NCI-H2081 (cell line): ENCODE data around the gene HES1.
"Not testable (repeated sequence)": the region's sequence is repeated elsewhere in the genome, so short reads cannot be mapped to it uniquely, and the experiment has no call there.

Source experiments
- DNase-seq, 2 experiments: peaks; one replicate each; lab custom pipeline; 2025; lab: John Stamatoyannopoulos, UW

Gene HES1, protein sequence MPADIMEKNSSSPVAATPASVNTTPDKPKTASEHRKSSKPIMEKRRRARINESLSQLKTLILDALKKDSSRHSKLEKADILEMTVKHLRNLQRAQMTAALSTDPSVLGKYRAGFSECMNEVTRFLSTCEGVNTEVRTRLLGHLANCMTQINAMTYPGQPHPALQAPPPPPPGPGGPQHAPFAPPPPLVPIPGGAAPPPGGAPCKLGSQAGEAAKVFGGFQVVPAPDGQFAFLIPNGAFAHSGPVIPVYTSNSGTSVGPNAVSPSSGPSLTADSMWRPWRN

DNA sequence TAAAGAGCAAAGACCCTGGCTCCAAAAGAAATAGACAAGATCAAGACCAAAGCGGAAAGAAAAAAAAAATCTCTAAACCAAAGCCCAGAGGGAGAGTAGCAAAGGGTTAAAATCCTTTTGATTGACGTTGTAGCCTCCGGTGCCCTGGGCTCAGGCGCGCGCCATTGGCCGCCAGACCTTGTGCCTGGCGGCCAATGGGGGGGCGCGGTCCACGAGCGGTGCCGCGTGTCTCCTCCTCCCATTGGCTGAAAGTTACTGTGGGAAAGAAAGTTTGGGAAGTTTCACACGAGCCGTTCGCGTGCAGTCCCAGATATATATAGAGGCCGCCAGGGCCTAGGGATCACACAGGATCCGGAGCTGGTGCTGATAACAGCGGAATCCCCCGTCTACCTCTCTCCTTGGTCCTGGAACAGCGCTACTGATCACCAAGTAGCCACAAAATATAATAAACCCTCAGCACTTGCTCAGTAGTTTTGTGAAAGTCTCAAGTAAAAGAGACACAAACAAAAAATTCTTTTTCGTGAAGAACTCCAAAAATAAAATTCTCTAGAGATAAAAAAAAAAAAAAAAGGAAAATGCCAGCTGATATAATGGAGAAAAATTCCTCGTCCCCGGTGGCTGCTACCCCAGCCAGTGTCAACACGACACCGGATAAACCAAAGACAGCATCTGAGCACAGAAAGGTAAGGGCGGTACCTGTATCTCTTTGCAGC lies at the start of gene HES1:
HES1 (plus strand) TSS at position 343 of the 713 bp plus-strand sequence; CDS start at position 576, 233 bp downstream.
- DNase-seq = peak; percentile 83 to 92

DNA sequence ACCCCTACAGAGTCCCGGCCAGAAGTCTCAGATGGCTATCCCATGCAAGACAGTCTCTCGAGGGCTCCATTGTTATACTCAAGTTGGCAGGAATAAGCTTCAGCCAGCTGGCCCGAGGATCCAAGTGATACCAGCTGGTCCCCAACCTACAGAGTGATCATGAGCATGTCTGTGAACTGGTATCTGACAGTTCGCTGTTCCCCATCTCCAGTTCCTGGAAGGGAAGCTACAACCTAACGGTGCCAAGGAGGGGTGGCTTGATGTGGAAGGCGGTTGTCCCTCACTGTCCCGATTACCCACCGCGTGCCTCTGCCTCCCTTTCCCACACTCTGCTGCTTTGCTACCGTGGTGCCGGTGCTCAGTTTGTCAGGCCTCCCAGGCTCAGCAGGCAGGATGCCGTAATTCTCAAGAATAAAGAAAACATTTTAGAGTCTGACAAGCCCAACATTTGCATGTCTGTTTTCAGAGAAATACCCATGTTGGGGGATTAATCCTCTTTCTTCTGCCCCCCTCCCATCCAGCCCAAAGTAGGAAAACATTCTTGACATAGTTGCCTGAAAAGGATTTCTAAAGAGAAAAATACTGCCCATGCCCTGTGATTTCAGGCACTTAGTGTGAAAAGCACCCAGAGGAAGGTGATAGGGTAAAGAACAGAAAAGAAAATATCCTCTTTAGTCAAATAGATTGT lies 49.4 kb upstream of the HES1 start:
- DNase-seq = no peak

DNA sequence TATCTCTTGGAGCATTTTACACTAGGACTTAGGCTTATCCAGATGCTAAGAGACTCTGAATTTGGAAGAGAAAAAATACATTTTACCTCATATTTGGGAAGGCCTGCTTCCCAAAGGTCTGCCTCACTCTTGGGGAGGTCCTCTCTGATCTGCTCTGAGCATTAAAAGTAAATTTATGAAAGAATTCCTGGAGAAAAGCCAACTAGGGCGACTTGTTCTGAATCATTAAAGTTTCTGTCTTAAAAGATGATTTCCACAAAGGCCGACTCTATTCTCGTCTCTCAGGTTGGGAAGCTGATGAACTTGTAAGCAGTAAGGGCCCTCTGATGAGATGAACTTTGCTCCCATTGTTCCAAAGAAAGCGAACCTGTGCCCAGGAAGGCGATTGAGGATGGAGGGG lies 48.7 kb upstream of the HES1 start:
- DNase-seq = no peak

DNA sequence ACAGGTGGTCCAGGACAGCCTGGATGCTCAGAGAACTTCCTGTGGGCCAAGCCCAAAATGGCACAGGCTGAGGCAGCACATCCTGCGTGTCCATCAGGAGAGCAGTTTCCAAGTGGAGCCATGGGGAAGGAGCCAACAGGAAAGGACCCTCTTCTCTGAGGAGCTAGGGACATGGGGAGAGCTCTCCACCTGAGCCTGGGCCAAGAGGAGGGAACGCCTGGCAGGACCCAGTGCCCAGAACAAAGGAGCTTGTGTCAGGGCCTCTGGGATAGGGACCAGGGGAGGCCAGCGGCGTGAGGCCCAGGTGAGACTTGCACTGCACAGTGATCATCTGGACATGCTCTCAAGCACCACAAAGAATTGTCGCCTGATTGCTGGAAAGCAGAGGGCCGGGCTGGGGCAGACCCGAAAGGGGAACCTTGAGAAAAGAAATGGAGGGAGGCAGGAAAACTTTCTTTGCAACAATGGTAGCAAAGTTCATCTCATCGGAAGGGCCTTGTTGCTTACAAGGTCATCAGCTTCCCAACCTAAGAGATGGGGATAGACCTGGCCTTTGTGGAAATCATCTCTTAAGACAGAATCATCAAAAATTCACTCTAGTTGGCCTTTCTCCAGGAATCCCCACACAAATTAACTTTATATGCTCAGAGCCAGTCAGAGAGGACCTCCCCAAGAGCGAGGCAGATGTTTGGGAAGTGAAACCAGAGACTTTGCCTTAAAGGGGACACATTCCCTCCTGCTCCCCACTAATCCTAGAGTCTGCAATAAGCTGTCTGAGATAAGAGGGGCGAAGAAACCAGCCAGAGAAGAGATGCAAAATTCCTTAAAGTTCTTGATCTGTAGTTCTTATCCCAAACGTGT lies 47.7 kb upstream of the HES1 start:
- no peak for DNase-seq

DNA sequence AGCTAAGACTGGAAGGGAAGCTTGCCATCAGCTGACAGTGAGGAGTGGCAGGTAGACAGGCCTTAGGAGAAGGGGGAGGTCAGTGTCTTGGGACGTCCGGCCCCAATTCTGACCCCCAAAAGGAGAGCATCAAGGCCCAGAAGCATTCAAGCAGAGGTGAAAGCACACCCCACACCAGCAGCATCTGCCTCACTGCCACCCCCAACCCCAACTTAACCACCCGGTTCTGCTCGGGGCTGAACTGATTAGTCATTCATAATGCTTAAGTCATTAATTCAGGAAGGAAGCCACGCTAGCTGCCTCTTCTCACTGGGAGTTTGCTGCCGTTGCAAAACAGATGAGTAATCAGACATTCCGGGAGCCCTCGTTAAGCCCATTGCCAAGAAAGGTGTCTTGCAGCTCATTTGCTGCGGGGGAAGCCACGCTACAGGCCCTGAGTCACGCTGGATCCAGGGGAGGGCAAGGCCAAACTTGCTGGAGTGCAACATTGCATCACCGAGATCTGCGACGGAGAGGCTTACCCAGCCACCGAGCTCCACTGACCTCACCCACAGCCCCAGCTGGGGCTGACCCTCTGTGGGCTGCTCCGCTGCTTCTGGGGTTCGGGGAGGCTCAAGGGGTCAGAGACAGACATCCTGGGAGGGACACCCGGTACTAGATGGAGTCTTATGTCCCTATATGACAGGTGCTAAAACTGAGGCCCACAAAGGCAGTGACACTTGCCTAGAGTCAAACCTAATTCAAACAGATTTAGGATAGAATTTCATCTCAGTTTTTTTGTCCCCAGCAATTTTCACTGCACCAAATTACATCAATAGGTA lies 46.4 kb upstream of the HES1 start:
- DNase-seq = no peak

DNA sequence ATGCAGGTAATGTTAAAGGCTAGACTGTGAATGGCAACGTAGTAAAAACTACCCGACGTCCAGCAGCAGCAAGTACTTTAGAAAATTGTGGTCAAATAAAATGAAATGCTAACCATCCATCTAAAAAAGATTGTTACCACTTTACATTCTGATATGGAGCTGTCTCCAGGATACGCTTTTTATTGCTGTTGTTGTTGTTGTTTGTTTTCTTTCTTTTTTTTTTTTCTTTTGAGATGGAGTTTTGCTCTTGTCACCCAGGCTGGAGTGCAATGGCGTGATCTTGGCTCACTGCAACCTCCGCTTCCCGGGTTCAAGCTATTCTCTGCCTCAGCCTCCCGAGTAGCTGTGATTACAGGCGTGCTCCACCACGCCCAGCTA lies 45.8 kb upstream of the HES1 start:
- DNase-seq = not testable (repeated sequence)

DNA sequence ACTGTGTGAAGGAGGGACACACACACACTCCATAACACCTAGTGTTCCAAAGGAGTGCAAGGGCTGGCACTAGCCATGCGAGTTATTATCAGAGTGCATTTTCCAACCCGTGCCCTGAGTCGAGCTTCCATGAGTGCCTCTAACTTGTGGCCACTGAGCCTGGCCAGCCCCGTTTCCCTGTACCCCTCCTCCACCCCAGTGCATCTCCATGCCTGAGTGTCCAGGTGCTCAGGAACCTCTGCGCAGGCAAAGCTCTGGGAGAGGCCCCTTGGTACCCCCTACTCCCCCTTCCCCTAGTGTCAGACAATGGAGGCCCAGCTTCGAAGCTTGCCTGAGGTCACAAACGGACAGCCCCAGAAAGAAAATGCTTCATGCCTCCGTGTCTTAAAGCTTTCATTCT lies 45.2 kb upstream of the HES1 start:
- no peak for DNase-seq

DNA sequence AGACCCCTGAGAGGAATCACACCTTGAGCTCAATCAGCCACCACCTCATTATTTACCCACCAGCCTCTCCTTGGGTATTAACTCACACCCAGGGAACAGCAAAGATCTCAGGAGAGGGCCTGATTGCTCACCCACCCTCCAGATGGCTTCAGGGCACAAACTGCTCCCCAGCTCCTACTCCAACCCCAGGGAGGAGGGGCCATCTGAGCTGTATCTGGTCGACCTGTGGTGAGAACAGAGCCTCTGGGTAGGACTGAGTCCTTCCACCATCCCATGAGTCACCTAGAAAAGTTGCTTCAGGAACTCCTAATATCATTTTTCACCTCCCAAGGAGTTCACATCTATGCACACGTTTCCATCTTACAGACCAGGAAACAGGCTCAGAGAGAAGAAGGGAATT lies 44.8 kb upstream of the HES1 start:
- DNase-seq = no peak

DNA sequence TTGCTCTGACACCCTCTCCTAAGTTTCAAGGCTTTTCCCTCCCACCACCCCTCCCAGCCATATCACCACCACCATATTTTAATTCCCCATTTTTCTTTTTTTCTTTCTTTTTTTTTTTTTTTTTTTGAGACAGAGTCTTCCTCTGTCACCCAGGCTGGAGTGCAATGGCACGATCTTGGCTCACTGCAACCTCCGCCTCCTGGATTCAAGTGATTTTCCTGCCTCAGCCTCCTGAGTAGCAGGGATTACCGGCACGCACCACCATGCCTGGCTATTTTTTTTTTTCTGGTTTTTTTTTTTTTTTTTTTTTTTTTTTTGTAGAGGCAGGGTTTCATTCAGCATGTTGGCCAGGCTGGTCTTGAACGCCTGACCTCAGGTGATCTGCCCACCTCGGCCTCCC lies 44.1 kb upstream of the HES1 start:
- not testable (repeated sequence) for DNase-seq

DNA sequence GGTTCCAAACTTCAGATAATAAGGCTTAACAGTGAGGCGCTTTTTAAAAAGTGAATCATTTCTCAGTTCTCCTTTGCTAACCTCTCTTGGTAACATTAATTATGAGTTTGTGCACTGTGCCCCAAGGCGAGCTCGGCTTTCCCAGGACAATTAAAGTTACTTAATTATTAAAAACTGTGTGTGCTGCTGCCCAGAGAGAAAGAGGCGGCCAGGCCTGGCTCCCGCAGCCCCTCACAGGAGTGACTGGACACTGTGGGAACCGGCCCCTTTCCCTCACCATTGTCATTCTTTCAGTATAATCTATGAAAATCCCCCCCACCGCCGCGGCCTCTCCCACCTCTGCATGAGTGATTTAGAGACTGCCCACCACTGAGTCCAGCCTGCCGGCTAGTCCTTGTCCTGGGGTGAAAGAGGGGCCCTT lies 43.1 kb upstream of the HES1 start:
- no peak for DNase-seq

DNA sequence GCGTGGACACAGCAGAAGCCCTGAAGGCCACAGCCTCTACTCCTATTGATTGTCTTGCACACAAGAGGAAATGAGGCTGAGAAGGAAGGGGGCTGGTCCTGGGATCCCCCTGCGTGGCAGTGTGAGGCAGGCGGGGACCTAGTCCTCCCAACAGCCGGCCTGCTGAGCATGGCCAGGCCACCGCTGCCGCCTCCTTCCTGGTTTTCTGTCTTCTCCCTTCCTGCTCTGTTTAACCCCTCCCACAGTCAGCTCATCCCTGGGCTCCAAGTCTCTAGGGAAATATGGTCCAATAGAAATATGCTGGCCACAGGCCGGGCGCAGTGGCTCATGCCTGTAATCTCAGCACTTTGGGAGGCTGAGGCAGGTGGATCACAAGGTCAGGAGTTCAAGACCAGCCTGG lies 42.1 kb upstream of the HES1 start:
- DNase-seq = no peak

DNA sequence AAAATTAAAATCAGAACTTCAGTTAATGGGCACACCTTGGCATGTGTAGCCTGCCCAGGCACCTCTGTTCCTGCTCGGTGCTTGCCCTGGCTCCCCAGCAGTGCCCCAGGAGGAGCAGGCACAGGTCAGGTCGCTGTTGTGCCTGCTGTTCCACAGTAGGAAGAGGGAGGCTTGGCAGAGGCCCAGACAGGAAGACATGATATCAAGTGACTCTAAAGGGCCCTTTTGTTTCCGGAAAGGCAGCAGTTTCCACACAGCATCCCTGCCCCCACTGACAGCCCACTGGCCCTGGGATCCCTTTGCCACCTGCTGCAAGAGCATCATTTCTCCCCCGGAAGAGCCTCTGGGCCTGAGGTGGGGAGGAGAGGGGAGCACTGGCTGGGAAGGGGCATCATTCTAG lies 40.5 kb upstream of the HES1 start:
- peak; percentile 68 to 82 for DNase-seq

DNA sequence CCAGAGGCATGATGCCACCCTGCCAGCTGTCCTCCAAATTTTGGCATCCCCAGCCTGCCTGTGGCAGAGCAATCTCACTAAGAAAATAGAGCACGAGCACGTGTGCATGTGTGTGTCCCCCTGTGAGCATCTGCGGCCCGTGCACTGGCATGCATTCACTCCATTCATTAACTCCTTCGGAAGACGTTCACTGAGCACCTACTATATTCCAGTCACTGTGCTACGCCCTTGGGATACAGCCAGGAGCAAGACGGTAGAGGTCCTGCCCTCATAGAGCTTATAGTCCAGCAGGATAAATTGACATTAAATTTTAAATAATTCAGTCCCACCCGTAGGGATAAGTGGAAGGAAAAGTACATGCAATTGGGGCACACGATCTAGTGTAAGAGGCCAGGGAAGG lies 40.0 kb upstream of the HES1 start:
- no peak for DNase-seq

DNA sequence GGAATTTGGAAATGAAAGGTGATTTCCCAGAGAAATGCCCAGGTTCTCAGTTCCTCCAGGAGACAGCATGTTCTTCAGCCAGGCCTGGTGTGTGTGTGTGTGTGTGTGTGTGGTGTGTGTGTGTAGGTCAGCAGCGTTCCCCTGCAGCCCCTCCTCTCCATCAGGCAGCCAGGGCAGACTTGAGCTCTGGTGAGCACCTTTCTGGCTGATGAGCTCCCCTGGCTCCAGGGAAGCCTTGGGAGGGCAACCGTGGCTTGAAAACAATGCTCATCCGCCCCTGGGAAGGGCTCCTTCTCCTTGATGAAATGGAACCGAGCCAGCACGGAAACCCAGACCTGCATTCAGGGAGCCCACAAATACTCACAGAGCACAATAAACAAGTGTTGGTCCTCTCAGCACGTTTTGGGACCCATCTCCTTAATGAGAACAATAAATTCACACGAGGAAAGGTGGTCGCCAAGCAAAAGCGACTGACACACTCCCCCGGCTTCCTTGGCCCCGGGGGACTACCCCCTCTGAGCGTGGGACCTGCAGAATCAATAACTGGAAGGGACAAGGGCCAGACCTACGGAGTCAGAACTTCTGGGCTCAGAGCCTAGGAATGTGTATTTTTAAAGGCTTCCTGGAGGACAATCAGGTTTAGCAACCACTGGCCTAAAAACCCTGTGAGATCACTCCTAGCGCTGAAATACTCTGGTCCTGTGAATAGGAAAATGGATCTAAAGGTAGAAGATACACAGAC lies 38.6 kb upstream of the HES1 start:
- no peak for DNase-seq

DNA sequence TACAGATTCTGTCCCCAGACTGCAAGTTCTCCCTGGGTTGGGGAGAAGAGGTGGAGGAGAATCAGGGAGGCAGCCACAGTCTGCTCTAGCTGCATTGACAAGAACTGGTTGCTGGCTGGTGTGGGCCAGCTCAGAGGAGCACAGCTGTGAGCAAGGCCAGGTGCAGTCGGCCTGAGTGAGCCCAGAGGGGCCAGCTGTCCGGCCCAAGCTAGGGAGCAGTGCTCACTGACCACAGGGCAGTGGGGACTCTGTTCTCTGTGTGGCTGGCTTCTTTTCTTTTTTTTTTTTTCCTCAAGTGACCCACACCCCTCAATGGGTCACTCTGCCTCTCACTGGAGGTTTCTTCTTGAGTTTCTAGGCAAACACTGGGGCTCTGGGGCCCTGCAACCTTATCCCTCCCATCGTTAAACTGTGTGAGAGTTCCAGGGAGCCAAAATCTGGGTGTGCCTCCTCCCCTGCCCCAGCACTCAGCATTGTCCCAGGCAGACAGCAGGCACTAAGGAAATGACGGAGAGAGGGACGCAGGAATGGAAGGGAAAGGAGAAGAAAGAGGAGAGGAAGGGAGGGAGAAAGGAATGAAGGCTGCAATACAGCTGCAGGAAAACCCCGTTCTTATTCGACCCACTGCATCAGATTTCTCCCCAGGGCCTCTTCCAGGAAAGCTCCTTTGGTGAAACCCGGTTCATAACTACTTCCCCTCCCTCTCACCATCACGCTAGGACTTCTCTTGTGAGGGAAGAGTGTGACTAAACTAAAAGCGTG lies 37.7 kb upstream of the HES1 start:
- DNase-seq = no peak

DNA sequence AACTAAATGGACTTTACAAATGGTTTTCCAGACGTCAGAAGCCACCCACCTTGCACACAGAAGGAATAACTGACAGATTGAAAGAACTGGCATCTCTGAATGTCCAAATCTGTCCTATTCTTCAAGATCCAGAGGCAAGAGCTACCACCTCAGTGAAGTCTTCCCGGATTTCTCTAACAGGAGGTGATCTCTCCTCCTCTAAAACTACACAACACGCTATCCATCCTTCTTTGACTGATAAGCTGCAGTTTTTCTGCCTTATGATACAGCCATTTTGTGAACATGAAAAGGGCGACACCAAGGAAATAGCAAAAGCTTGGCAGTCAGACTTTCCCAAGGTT lies 37.1 kb upstream of the HES1 start:
- DNase-seq = no peak

DNA sequence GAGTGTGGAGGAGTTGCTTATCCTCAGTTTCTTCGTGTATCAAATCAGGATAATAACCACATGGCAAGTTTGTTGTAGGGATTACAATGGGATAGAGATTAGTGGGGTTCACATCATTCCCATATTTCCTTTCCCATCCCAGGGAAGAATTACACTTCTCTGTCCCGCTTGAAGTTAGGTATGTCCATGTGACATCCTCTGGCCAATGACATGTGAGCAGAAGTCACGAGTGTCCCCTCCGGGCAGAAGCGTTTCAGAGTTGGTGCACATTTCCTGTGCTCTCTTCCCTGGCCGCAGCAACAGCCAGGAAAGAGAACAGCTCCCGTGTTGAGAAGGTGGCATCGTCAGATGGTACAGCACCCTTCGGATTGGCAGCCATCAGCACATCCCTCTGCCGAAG lies 36.7 kb upstream of the HES1 start:
- no peak for DNase-seq

DNA sequence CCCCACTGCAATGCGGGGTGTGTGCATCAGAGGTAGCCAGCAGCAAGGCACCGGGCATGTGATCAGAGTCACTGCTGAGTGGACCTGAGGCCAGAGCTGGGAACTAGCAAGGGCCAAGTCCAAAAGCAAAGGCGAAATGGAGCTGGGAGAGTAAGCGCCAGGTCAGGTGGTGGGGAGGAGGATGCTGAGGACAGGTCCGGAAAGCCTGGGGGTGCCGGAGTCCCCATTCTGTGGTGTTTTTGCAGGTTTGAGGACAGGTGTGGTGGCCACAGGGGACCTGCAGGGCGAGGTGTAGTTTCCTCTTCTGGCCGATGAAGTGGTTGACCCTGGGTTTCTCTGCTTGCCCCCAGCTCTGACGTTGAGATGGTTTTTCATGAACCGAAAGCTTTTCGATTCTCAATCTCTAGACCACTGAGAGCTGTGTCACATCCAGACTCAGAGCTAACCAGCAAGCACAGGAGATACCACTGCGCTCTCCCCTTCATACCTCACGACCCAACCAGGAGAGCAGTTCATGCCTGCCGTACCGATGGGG lies 35.0 kb upstream of the HES1 start:
- no peak for DNase-seq

DNA sequence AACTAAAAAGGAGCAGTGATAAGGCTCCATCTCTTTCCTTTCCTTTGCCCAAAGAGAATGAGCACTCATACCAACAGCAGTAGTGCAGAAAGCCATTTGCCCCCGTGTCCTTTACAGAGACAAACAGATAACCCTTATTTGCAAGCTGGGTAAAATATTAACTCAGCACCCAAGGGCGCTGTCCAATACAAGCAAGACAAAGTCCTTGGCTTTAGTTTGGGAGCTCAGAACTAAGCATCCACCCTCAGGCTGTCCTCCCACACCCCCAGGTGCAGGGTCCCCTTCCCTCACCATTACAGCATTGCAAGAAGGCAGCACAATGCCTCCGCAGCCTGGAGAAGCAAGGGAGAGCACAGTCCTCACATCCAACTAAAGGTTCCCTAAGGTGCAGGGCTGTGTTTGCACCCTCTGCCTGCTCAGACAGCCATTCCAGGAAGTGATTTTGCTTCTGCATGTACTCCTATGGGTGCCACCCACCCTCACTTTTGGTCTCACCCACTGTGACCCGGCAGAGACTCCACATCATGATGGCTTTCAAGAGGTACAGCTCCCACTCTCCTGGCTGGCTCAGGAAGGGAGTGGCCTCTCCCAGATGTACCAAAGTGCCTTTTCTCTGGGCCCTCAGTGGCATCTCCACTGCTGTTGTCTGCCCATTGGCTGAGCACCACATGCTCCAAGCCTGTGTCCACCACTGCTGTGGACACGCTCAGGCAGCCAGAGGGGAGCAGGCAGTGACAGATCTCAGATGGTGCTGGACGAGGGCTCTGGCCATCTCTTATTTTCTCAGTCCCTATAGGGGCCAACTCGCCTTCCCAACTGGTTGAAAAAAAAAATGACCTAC lies 34.1 kb upstream of the HES1 start:
- DNase-seq = no peak
